Measurements from ENCODE around the gene TRANK1. TPM values are rescaled to one million over a fixed set of nuclear protein-coding genes. Genes with fewer than 3 reads are reported as not detected.

Gene TRANK1
- total and polyA plus RNA-seq, 2 experiments from 2014 or later = 1.8 to 6.7 TPM

DNA sequence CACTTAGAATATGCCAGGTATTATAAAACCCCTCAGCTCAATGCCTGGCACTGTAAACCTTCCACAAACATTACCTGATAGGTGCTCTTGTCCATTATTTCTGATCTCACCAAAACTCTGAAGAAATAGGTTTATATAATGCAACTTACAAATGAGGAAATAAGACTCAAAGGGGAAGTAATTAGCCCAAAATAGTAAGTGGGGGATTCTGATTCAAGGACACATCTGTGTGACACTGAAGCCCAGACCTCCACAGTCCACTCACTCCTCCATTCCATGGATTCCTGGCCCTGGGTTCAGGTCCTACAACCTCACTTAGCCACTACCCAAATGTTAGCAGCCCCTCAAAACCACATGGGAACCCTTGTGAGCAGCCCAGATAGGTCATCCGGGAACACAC is 49.9 kb downstream of the TRANK1 start:
- no peak overlapping the region for H3K4me2 ChIP-seq
- H3K36me3 ChIP-seq (ENCODE audit: insufficient read depth) = no peaks in the 10 kb centered on the region
- TF ChIP-seq EZH2 (IDR thresholded peaks at IDR 0.05; ENCODE audit: low read depth, unreplicated experiment) (no peak), CREB1 (CRISPR knock-in tag; IDR thresholded peaks at IDR 0.05; ENCODE audit: low read depth) (no peak), ZNF114 (CRISPR knock-in tag; IDR thresholded peaks at IDR 0.05) (no peak), NANOG (IDR thresholded peaks at IDR 0.05; ENCODE audit: borderline replicate concordance) (no peak), POLR2AphosphoS5 (IDR thresholded peaks at IDR 0.05; ENCODE audit: low read depth) (no peak)
- TF ChIP-seq, protein P1, sequence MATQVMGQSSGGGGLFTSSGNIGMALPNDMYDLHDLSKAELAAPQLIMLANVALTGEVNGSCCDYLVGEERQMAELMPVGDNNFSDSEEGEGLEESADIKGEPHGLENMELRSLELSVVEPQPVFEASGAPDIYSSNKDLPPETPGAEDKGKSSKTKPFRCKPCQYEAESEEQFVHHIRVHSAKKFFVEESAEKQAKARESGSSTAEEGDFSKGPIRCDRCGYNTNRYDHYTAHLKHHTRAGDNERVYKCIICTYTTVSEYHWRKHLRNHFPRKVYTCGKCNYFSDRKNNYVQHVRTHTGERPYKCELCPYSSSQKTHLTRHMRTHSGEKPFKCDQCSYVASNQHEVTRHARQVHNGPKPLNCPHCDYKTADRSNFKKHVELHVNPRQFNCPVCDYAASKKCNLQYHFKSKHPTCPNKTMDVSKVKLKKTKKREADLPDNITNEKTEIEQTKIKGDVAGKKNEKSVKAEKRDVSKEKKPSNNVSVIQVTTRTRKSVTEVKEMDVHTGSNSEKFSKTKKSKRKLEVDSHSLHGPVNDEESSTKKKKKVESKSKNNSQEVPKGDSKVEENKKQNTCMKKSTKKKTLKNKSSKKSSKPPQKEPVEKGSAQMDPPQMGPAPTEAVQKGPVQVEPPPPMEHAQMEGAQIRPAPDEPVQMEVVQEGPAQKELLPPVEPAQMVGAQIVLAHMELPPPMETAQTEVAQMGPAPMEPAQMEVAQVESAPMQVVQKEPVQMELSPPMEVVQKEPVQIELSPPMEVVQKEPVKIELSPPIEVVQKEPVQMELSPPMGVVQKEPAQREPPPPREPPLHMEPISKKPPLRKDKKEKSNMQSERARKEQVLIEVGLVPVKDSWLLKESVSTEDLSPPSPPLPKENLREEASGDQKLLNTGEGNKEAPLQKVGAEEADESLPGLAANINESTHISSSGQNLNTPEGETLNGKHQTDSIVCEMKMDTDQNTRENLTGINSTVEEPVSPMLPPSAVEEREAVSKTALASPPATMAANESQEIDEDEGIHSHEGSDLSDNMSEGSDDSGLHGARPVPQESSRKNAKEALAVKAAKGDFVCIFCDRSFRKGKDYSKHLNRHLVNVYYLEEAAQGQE (IDR thresholded peaks at IDR 0.05; ENCODE audit: unreplicated experiment) = no peak
- no peaks in the 10 kb centered on the region for H4K20me1 ChIP-seq (replicated peaks; ENCODE audit: insufficient read depth)
- no peaks in the 10 kb centered on the region for H3K27me3 ChIP-seq (ENCODE audit: insufficient read depth)
- peaks cover 2% of the 10 kb centered on the region; the same call in 2 of the 3 replicates for H3K9me3 Mint-ChIP-seq
- no peak overlapping the region for H3K27ac Mint-ChIP-seq
- peaks cover 18% of the 10 kb centered on the region for H3K4me1 Mint-ChIP-seq
- H2AFZ ChIP-seq = no peak overlapping the region
- no peak overlapping the region for H3K4me3 ChIP-seq
- H3K9me2 ChIP-seq (ENCODE audit: insufficient read depth) = no peaks in the 10 kb centered on the region
- H3F3A ChIP-seq (replicated peaks; ENCODE audit: low read depth) = no peaks in the 10 kb centered on the region
- DNase-seq (ENCODE audit: low spot score) (no peak), ATAC-seq (no peak)
- peaks cover 5% of the 10 kb centered on the region for H3K4me1 ChIP-seq (ENCODE audit: insufficient read depth)
- no peaks in the 10 kb centered on the region for H3K79me2 ChIP-seq (replicated peaks; ENCODE audit: insufficient read depth)
- no peak overlapping the region for H3K4me3 Mint-ChIP-seq
- no peaks in the 10 kb centered on the region for H3K27me3 Mint-ChIP-seq (ENCODE audit: insufficient read depth, low read depth, poor library complexity)
- no peaks in the 10 kb centered on the region; the same call in 2 of the 3 replicates for H3K36me3 Mint-ChIP-seq (ENCODE audit: low read depth)
- H3K27ac ChIP-seq (ENCODE audit: low read depth) = no peak overlapping the region

DNA sequence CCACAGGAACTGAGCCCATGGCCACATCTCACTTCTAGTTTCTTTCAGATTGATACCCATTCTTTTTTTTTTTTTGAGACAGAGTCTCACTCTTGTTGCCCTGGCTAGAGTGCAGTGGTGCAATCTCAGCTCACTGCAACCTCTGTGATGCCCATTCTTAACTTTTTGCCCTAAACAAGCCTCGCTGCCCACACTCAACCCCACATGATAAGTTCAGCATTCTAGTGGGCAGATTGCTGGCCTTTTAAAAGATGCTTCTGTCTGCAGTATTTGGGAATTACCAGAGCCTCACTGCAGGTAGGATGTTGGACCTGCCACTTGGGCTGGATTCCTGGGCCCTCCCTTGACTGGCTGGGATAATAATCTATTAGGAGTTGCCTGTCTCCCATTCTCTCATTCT is 51.0 kb downstream of the TRANK1 start:
- Histone ChIP-seq H3F3A (replicated peaks; ENCODE audit: low read depth) (no peaks in the 10 kb centered on the region), H3K36me3 (ENCODE audit: insufficient read depth) (no peaks in the 10 kb centered on the region), H3K4me1 (ENCODE audit: insufficient read depth) (peaks cover 5% of the 10 kb centered on the region), H3K79me2 (replicated peaks; ENCODE audit: insufficient read depth) (no peaks in the 10 kb centered on the region), H3K9me2 (ENCODE audit: insufficient read depth) (no peaks in the 10 kb centered on the region), H3K27me3 (ENCODE audit: insufficient read depth) (no peaks in the 10 kb centered on the region), H4K20me1 (replicated peaks; ENCODE audit: insufficient read depth) (no peaks in the 10 kb centered on the region), H3K27ac (ENCODE audit: low read depth) (no peak overlapping the region), H3K4me2 (no peak overlapping the region), H3K4me3 (no peak overlapping the region), H2AFZ (no peak overlapping the region)
- DNase-seq (ENCODE audit: low spot score) (no peak), ATAC-seq (no peak)
- Mint-ChIP-seq H3K9me3 (peaks cover 2% of the 10 kb centered on the region; the same call in 2 of the 3 replicates), H3K4me1 (peaks cover 18% of the 10 kb centered on the region), H3K4me3 (no peak overlapping the region), H3K27me3 (ENCODE audit: insufficient read depth, low read depth, poor library complexity) (no peaks in the 10 kb centered on the region), H3K36me3 (ENCODE audit: low read depth) (no peaks in the 10 kb centered on the region; the same call in 2 of the 3 replicates), H3K27ac (no peak overlapping the region)
- TF ChIP-seq, protein P1 (IDR thresholded peaks at IDR 0.05; ENCODE audit: unreplicated experiment) = no peak
- TF ChIP-seq CREB1 (CRISPR knock-in tag; IDR thresholded peaks at IDR 0.05; ENCODE audit: low read depth) = no peak
- TF ChIP-seq ZNF114 (CRISPR knock-in tag; IDR thresholded peaks at IDR 0.05) = no peak
- no peak for TF ChIP-seq ZNF331 (CRISPR knock-in tag; IDR thresholded peaks at IDR 0.05; ENCODE audit: low read depth)
- no peak for TF ChIP-seq JUNB (IDR thresholded peaks at IDR 0.05; ENCODE audit: unreplicated experiment)
- TF ChIP-seq EZH2phosphoT487 (IDR thresholded peaks at IDR 0.05; ENCODE audit: unreplicated experiment) = no peak
- TF ChIP-seq, protein P2, sequence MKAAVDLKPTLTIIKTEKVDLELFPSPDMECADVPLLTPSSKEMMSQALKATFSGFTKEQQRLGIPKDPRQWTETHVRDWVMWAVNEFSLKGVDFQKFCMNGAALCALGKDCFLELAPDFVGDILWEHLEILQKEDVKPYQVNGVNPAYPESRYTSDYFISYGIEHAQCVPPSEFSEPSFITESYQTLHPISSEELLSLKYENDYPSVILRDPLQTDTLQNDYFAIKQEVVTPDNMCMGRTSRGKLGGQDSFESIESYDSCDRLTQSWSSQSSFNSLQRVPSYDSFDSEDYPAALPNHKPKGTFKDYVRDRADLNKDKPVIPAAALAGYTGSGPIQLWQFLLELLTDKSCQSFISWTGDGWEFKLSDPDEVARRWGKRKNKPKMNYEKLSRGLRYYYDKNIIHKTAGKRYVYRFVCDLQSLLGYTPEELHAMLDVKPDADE (IDR thresholded peaks at IDR 0.05) = no peak
- TF ChIP-seq NANOG (IDR thresholded peaks at IDR 0.05; ENCODE audit: borderline replicate concordance) = no peak
- no peak for TF ChIP-seq EZH2 (IDR thresholded peaks at IDR 0.05; ENCODE audit: low read depth, unreplicated experiment)
- no peak for TF ChIP-seq POLR2AphosphoS5 (IDR thresholded peaks at IDR 0.05; ENCODE audit: low read depth)
- TF ChIP-seq STAT1 (IDR thresholded peaks at IDR 0.05; ENCODE audit: unreplicated experiment) = no peak
- TF ChIP-seq, protein P3, sequence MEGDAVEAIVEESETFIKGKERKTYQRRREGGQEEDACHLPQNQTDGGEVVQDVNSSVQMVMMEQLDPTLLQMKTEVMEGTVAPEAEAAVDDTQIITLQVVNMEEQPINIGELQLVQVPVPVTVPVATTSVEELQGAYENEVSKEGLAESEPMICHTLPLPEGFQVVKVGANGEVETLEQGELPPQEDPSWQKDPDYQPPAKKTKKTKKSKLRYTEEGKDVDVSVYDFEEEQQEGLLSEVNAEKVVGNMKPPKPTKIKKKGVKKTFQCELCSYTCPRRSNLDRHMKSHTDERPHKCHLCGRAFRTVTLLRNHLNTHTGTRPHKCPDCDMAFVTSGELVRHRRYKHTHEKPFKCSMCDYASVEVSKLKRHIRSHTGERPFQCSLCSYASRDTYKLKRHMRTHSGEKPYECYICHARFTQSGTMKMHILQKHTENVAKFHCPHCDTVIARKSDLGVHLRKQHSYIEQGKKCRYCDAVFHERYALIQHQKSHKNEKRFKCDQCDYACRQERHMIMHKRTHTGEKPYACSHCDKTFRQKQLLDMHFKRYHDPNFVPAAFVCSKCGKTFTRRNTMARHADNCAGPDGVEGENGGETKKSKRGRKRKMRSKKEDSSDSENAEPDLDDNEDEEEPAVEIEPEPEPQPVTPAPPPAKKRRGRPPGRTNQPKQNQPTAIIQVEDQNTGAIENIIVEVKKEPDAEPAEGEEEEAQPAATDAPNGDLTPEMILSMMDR (conservative IDR thresholded peaks at IDR 0.05; ENCODE audit: low read depth in 2 of 2) = no peak
